HG02571 (cell line): ENCODE data around the gene LSMEM2.
"Not testable (repeated sequence)": the region's sequence is repeated elsewhere in the genome, so short reads cannot be mapped to it uniquely, and the experiment has no call there.

Experiments
- ATAC-seq: cut with Tn5 transposase; IDR thresholded peaks from one replicate; pipeline ENCODE4 v1.9.1; 2021; ENCODE audit warnings: mild to moderate bottlenecking, moderate library complexity; ENCODE audit not compliant: unreplicated experiment

Gene LSMEM2

GRCh38 chr3:50278880-50279224, at the start of gene LSMEM2:
Gene LSMEM2, plus strand, starts transcription at chr3:50279087. Its CDS starts 27 bp downstream, at chr3:50279114.
- ATAC-seq: no peak

- ATAC-seq: no peak
These were observed 49.4 kb upstream of the LSMEM2 start for GRCh38 chr3:50229490-50229889.

- ATAC-seq: no peak
These were observed 48.6 kb upstream of the LSMEM2 start for GRCh38 chr3:50230104-50230793.

- ATAC-seq: no peak
These were observed 48.1 kb upstream of the LSMEM2 start for GRCh38 chr3:50230794-50231125.

- ATAC-seq: no peak
These were observed 47.3 kb upstream of the LSMEM2 start for GRCh38 chr3:50231581-50231980.

- no peak for ATAC-seq
These were observed 46.6 kb upstream of the LSMEM2 start for GRCh38 chr3:50232303-50232702.

GRCh38 chr3:50233176-50233575, 45.7 kb upstream of the LSMEM2 start:
- ATAC-seq: no peak

- peak; percentile 94 for ATAC-seq
These were observed 43.0 kb upstream of the LSMEM2 start, which contains the start of gene GNAI2 for GRCh38 chr3:50235716-50236483. Gene GNAI2, plus strand, starts transcription at chr3:50236204. Its CDS starts 132 bp downstream, at chr3:50236336.

- ATAC-seq: no peak
These were observed 42.3 kb upstream of the LSMEM2 start for GRCh38 chr3:50236484-50237132.

GRCh38 chr3:50237133-50237651, 41.7 kb upstream of the LSMEM2 start:
- ATAC-seq: no peak

GRCh38 chr3:50237754-50238548, 40.9 kb upstream of the LSMEM2 start:
- no peak for ATAC-seq

- no peak for ATAC-seq
These were observed 40.3 kb upstream of the LSMEM2 start for GRCh38 chr3:50238549-50239026.

GRCh38 chr3:50239649-50240048, 39.2 kb upstream of the LSMEM2 start:
- ATAC-seq: no peak

GRCh38 chr3:50241163-50241562, 37.7 kb upstream of the LSMEM2 start:
- no peak for ATAC-seq

GRCh38 chr3:50241713-50242380, 37.0 kb upstream of the LSMEM2 start:
- no peak for ATAC-seq

GRCh38 chr3:50242381-50242770, 36.5 kb upstream of the LSMEM2 start:
- ATAC-seq: no peak

GRCh38 chr3:50242851-50243542, 35.9 kb upstream of the LSMEM2 start:
- no peak for ATAC-seq

- no peak for ATAC-seq
These were observed 35.4 kb upstream of the LSMEM2 start for GRCh38 chr3:50243543-50243895.

- not testable (repeated sequence) for ATAC-seq
These were observed 34.1 kb upstream of the LSMEM2 start for GRCh38 chr3:50244813-50245212.

- no peak for ATAC-seq
These were observed 33.6 kb upstream of the LSMEM2 start for GRCh38 chr3:50245251-50245745.
